T-cell (primary cell): Measurements from ENCODE around the gene LENEP. TPM values are rescaled to one million over a fixed set of nuclear protein-coding genes. Genes with fewer than 3 reads are reported as not detected.
A peak's percentile ranks its signal among the peaks of the same experiment; 100 is the strongest.
"Not testable (repeated sequence)": the region's sequence is repeated elsewhere in the genome, so short reads cannot be mapped to it uniquely, and the experiment has no call there.

Source experiments
- ATAC-seq, 4 experiments: fragments of 200-7000 bp in 3 of 4; fragments of 150-1000 bp in 1 of 4; cut with Tn5 transposase; replicated peaks in 1 of 4; 1 replicate in 3 of 4; 2 replicates in 1 of 4; pipeline ENCODE4 v1.10.0; 2021; ENCODE audit warnings: moderate library complexity in 3 of 4, mild to moderate bottlenecking in 2 of 4, moderate number of reproducible peaks in 1 of 4
- CTCF ChIA-PET, 2 donors: fragments of 300-600 bp; sonication (Branson Sonifier 250); formaldehyde crosslinking; loops; one replicate each; lab custom pipeline; 2022; ENCODE audit warnings: antibody characterized with exemption in 2 of 2; lab: Charles Lee
- POLR2A ChIA-PET, 2 donors: fragments of 300-600 bp; sonication (Branson Sonifier 250); formaldehyde crosslinking; loops; one replicate each; lab custom pipeline; 2022; ENCODE audit warnings: antibody characterized with exemption in 2 of 2; lab: Charles Lee
- DNase-seq, 35 experiments: peaks; one replicate each; pipeline versions ENCODE4 v3.0.0 to v3.0.0-alpha.2; 2013 to 2023
- H3K27ac ChIP-seq: one replicate; pipeline ENCODE4 v1.5.1; 2013; ENCODE audit warnings: low read length
- H3K27me3 ChIP-seq, 2 experiments: replicated peaks in 1 of 2; 1 replicate in 1 of 2; 2 replicates in 1 of 2; pipeline versions ENCODE4 v1.6.1 to v1.7.0; 2013; ENCODE audit warnings: low read length in 1 of 2, mixed read lengths in 1 of 2; ENCODE audit not compliant: control insufficient read depth in 2 of 2, insufficient read depth in 2 of 2; ENCODE audit errors: extremely low read depth in 1 of 2
- H3K36me3 ChIP-seq, 2 donors: 1 replicate in 1 of 2; 2 replicates in 1 of 2; pipeline versions ENCODE4 v1.6.1 to v1.7.0; 2013; ENCODE audit warnings: low read length in 1 of 2; ENCODE audit not compliant: control insufficient read depth in 2 of 2, insufficient read depth in 1 of 2; ENCODE audit errors: extremely low read depth in 1 of 2
- H3K4me1 ChIP-seq, 2 experiments: 1 replicate in 1 of 2; 2 replicates in 1 of 2; pipeline versions ENCODE4 v1.6.1 to v1.7.0; 2013; ENCODE audit warnings: low read length in 2 of 2, mixed read lengths in 1 of 2; ENCODE audit not compliant: insufficient read depth in 2 of 2, control insufficient read depth in 1 of 2; ENCODE audit errors: extremely low read depth in 1 of 2
- H3K4me3 ChIP-seq, 2 donors: 1 replicate in 1 of 2; 2 replicates in 1 of 2; pipeline versions ENCODE4 v1.5.1 to v1.7.0; 2013; ENCODE audit warnings: mild to moderate bottlenecking in 2 of 2, low read length in 1 of 2, moderate library complexity in 1 of 2; ENCODE audit not compliant: control insufficient read depth in 1 of 2; ENCODE audit errors: extremely low read depth in 1 of 2
- H3K9me3 ChIP-seq: 2 replicates; pipeline ENCODE4 v1.7.0; 2013
- H3K27ac Mint-ChIP-seq, 2 donors: one replicate each; pipeline ENCODE4 v1.8.0; 2020 to 2021; ENCODE audit warnings: mild to moderate bottlenecking in 2 of 2, mixed read lengths in 2 of 2
- H3K27me3 Mint-ChIP-seq, 2 donors: one replicate each; pipeline ENCODE4 v1.8.0; 2021 to 2022; ENCODE audit warnings: mixed read lengths in 2 of 2
- H3K36me3 Mint-ChIP-seq: one replicate; pipeline ENCODE4 v1.8.0; 2021; ENCODE audit warnings: mixed read lengths
- H3K4me1 Mint-ChIP-seq, 3 donors: one replicate each; pipeline ENCODE4 v1.8.0; 2020 to 2022; ENCODE audit warnings: mixed read lengths in 3 of 3, mild to moderate bottlenecking in 1 of 3
- H3K4me3 Mint-ChIP-seq, 3 donors: one replicate each; pipeline ENCODE4 v1.8.0; 2020 to 2022; ENCODE audit warnings: mild to moderate bottlenecking in 3 of 3, mixed read lengths in 3 of 3, moderate library complexity in 3 of 3
- H3K9me3 Mint-ChIP-seq, 3 donors: one replicate each; pipeline ENCODE4 v1.8.0; 2020 to 2022; ENCODE audit warnings: mixed read lengths in 3 of 3
- WGBS: methylation state at CpG from one replicate; pipeline ENCODE4 v1.1.5; 2013; ENCODE audit warnings: missing lambda C conversion rate; ENCODE audit not compliant: insufficient coverage; 5-methylcytosine and 5-hydroxymethylcytosine counted together
- total RNA-seq, 35 experiments: library from RNA in 6 of 35; stranded (reverse) in 6 of 35; fragments of 120-200 nt in 1 of 35; gene quantifications; one replicate each; pipeline versions ENCODE4 v1.2.1 to v1.2.4 and lab custom pipeline; 2013 to 2026

Gene LENEP
- total RNA-seq, 5 donors from 2014 or later (not counting 1 experiment from before 2014, with no cell fraction given): 1.3 to 3.0 (median 1.6) TPM; not detected in 2

DNA sequence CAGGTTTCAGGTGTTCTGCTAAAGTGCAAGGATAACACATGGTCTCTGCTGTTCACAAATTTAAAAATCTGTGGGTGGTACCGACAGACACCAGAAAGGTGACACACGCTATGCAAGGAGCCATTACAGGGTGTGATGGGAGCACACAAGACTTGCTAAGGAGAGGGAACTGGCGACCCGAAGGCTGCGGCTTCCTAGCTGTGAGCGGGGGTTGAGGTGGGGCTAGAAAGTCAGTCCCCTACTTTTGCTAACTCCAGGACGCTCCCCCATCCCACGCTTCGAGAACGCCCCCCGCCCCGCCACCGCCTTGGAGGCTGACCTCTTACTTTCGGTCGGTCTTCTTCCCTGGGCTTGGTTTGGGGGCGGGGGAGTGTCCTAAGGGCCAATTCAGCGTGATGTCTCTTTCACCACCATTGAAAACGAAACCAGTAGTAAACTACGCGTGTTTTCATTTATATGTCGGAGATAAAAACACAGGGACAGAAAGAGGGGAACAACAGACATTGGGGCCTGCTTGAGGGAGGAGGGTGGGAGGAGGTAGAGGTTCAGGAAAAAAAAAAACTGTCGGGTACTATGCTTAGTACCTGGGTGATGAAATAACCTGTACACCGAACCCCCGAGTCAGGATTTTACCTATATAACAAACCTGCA, 17.9 kb upstream of the LENEP start:
- WGBS: 0% methylated on average over 3 of the region's 24 CpGs
- Histone ChIP-seq H3K27ac (peak overlapping the region; percentile 90), H3K9me3 (no peaks in the 10 kb centered on the region), H3K4me1 (peaks cover 8 to 43% of the 10 kb centered on the region in 2 experiments), H3K4me3 (peak overlapping the region; percentile 73 to 89), H3K27me3 (no peaks in the 10 kb centered on the region), H3K36me3 (peaks cover 0 to 16% of the 10 kb centered on the region in 2 donors)
- DNase-seq: peak in 20 of 35 experiments; percentile 19 to 65 (median 34)
- no peaks in the 10 kb centered on the region for H3K9me3 Mint-ChIP-seq
- no peak for ATAC-seq
- CTCF ChIA-PET: interaction anchor here in 1 of 2 donors (0.6 to 1.7 kb wide), 2 partner anchors 36 to 42 kb away, joined by 4 to 6 read pairs; no protein-coding TSS in a partner anchor
- peaks cover 5% of the 10 kb centered on the region for H3K36me3 Mint-ChIP-seq
- no peak overlapping the region for H3K27ac Mint-ChIP-seq
- POLR2A ChIA-PET: no interaction called here
- no peaks in the 10 kb centered on the region for H3K27me3 Mint-ChIP-seq
- peaks cover 13 to 30% (median 16%) of the 10 kb centered on the region in 3 donors for H3K4me1 Mint-ChIP-seq
- no peak overlapping the region for H3K4me3 Mint-ChIP-seq

- H3K36me3 Mint-ChIP-seq, H3K9me3 Mint-ChIP-seq, ATAC-seq, H3K27me3 Mint-ChIP-seq, H3K36me3 ChIP-seq, H3K27ac ChIP-seq, H3K9me3 ChIP-seq, H3K4me3 ChIP-seq, H3K27me3 ChIP-seq, CTCF ChIA-PET, DNase-seq, H3K4me3 Mint-ChIP-seq, POLR2A ChIA-PET: not testable (repeated sequence)
- Mint-ChIP-seq H3K27ac (peak overlapping the region; percentile 64), H3K4me1 (peaks cover 0 to 11% (median 3%) of the 10 kb centered on the region in 3 donors)
- peaks cover 12 to 31% of the 10 kb centered on the region in 2 experiments for H3K4me1 ChIP-seq
- no CpG with 5 or more reads among the region's 3 CpGs for WGBS
These were observed 15.6 kb upstream of the LENEP start for GRCh38 chr1:154977762-154978161.

DNA sequence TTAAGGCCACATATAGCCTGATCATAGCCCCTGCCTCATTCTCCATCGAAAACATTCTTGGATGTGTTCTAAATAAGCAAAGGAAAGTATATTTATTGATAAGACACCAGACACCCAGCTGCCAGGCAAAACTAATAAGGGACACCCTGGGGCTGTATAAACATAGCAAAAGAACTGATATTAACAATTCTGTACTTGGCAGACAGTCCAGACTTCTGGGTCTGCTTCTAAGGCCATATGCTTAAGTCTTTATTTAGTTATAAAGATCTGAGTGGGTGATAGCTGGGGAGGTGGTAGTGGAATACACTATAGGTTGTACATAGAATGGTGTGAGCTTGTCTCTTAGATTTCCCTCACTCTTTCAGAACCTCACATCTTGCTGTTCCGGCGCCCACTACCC, 15.0 kb upstream of the LENEP start:
- no peak overlapping the region for H3K27ac Mint-ChIP-seq
- peaks cover 0 to 7% (median 3%) of the 10 kb centered on the region in 3 donors for H3K4me1 Mint-ChIP-seq
- Histone ChIP-seq H3K4me3 (no peak overlapping the region), H3K36me3 (peaks cover 0 to 3% of the 10 kb centered on the region in 2 donors), H3K27ac (no peak overlapping the region), H3K9me3 (no peaks in the 10 kb centered on the region), H3K4me1 (peaks cover 11 to 25% of the 10 kb centered on the region in 2 experiments), H3K27me3 (no peaks in the 10 kb centered on the region)
- no peak for ATAC-seq
- H3K9me3 Mint-ChIP-seq: no peaks in the 10 kb centered on the region
- H3K27me3 Mint-ChIP-seq: no peaks in the 10 kb centered on the region
- no CpG with 5 or more reads among the region's 3 CpGs for WGBS
- ChIA-PET POLR2A (no interaction called here), CTCF (interaction anchor here (0.8 to 1.1 kb wide), 2 partner anchors 9 to 16 kb away, joined by 3 read pairs; no protein-coding TSS in a partner anchor)
- no peaks in the 10 kb centered on the region for H3K36me3 Mint-ChIP-seq
- DNase-seq: no peak
- H3K4me3 Mint-ChIP-seq: no peak overlapping the region

DNA sequence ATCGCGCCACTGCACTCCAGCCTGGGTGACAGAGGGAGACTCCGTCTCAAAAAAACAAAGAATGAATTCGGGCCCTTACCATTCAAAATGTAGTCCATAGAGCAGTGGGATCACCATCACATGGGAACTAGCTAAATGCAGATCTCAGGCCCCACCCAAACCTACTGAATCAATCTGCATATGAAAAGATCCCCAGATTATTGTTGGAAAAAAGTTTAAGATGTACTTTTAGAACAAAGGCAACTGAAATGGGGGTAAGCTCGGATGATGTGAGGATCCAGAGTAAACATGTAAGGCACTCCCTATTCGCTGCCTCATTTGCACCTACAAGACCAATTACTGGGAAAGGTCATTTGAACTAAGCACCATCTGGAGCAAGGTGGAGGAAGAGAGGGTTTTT, 11.0 kb upstream of the LENEP start:
- Mint-ChIP-seq H3K36me3 (peaks cover 3% of the 10 kb centered on the region), H3K27me3 (no peaks in the 10 kb centered on the region), H3K4me1 (peaks cover 0 to 16% (median 16%) of the 10 kb centered on the region in 3 donors), H3K27ac (no peak overlapping the region), H3K9me3 (no peaks in the 10 kb centered on the region), H3K4me3 (no peak overlapping the region)
- peak overlapping the region; percentile 67 to 84 for H3K4me3 ChIP-seq
- H3K4me1 ChIP-seq: peaks cover 14 to 28% of the 10 kb centered on the region in 2 experiments
- ChIA-PET CTCF (interaction anchor here (0.6 to 3.4 kb wide), 8 partner anchors 16 to 103 kb away, joined by 3 to 29 read pairs (median 3); no protein-coding TSS in a partner anchor), POLR2A (interaction anchor here in 1 of 2 donors (0.6 to 3.0 kb wide), 2 partner anchors 27 to 422 kb away, joined by 3 to 19 read pairs; partner anchors contain the start of gene PBXIP1)
- no peak for ATAC-seq
- peaks cover 0 to 12% of the 10 kb centered on the region in 2 donors for H3K36me3 ChIP-seq
- no peaks in the 10 kb centered on the region for H3K27me3 ChIP-seq
- no CpG with 5 or more reads among the region's 6 CpGs for WGBS
- peak overlapping the region; percentile 54 for H3K27ac ChIP-seq
- H3K9me3 ChIP-seq: no peaks in the 10 kb centered on the region
- no peak for DNase-seq

- peaks cover 0 to 17% (median 13%) of the 10 kb centered on the region in 3 donors for H3K4me1 Mint-ChIP-seq
- CTCF ChIA-PET: interaction anchor here (0.5 to 3.4 kb wide), 16 partner anchors 15 to 423 kb away, joined by 3 to 29 read pairs (median 3); partner anchors contain the start of genes ADAM15 (in 1 of the 2), PBXIP1 (in 1 of the 2) and PYGO2 (in 1 of the 2)
These were observed 10.3 kb upstream of the LENEP start, which contains the start of gene FLAD1 for GRCh38 chr1:154982897-154983648. Gene FLAD1, plus strand, starts transcription at chr1:154983344. Its CDS starts 351 bp downstream, at chr1:154983695.

More at GRCh38 chr1:154982897-154983648, 10.3 kb upstream of the LENEP start, which contains the start of gene FLAD1:
- H3K27ac Mint-ChIP-seq: no peak within 1 kb of the TSS
- POLR2A ChIA-PET: interaction anchor here (0.5 to 3.0 kb wide), 5 partner anchors 11 to 849 kb away, joined by 3 to 19 read pairs (median 3); partner anchors contain the start of gene PBXIP1 (in 1 of the 2)
- WGBS: 3% methylated on average over 25 of the region's 26 CpGs
- peak within 1 kb of the TSS; percentile 54 for H3K27ac ChIP-seq
- peak within 1 kb of the TSS; percentile 67 to 84 for H3K4me3 ChIP-seq
- ATAC-seq (peak; percentile 99 to 100 (median 100)), DNase-seq (peak; percentile 85 to 98 (median 95))
- H3K9me3 Mint-ChIP-seq: no peaks in the 10 kb centered on the region
- peaks cover 0 to 19% of the 10 kb centered on the region in 2 donors for H3K36me3 ChIP-seq
- no peaks in the 10 kb centered on the region for H3K27me3 ChIP-seq
- peaks cover 8% of the 10 kb centered on the region for H3K36me3 Mint-ChIP-seq
- H3K4me1 ChIP-seq: peaks cover 14 to 28% of the 10 kb centered on the region in 2 experiments
- H3K27me3 Mint-ChIP-seq: no peaks in the 10 kb centered on the region
- H3K4me3 Mint-ChIP-seq: no peak within 1 kb of the TSS
- no peaks in the 10 kb centered on the region for H3K9me3 ChIP-seq
